Fibroblast of lung (primary cell): ENCODE measurements around the gene MAP2K5. TPM values are rescaled to one million over a fixed set of nuclear protein-coding genes. Genes with fewer than 3 reads are reported as not detected.

ENCODE experiments used
- DNase-seq, 2 donors: peaks; one replicate each; pipeline versions ENCODE4 v3.0.0 to v3.0.0-alpha.2; 2010; ENCODE audit warnings: low read depth in 2 of 2
- H2AFZ ChIP-seq: 2 replicates; pipeline ENCODE4 v1.5.1; 2012; ENCODE audit warnings: low read length, control low read depth, inconsistent platforms
- H3K27ac ChIP-seq: 2 replicates; pipeline ENCODE4 v1.5.1; 2011; ENCODE audit warnings: low read length, control low read depth; ENCODE audit not compliant: insufficient read depth
- H3K27me3 ChIP-seq: 2 replicates; pipeline ENCODE4 v1.5.1; 2011; ENCODE audit warnings: mild to moderate bottlenecking, low read length; ENCODE audit not compliant: control insufficient read depth, insufficient read depth
- H3K36me3 ChIP-seq: 2 replicates; pipeline ENCODE4 v1.5.1; 2011; ENCODE audit warnings: low read length; ENCODE audit not compliant: control insufficient read depth, insufficient read depth
- H3K4me1 ChIP-seq: 2 replicates; pipeline ENCODE4 v1.5.1; 2011; ENCODE audit warnings: low read length; ENCODE audit not compliant: control insufficient read depth, insufficient read depth; ENCODE audit errors: extremely low read depth
- H3K4me2 ChIP-seq: 2 replicates; pipeline ENCODE4 v1.5.1; 2011; ENCODE audit warnings: low read length, control low read depth; ENCODE audit not compliant: insufficient read depth; ENCODE audit errors: extremely low read depth
- H3K4me3 ChIP-seq, 4 experiments: fragments of 200-600 bp in 1 of 4; sonication (generic) in 1 of 4; replicated peaks in 1 of 4; 2 replicates each; pipeline ENCODE4 v1.5.1; 2011 to 2016; ENCODE audit warnings: low read length in 4 of 4, low read depth in 3 of 4, mild to moderate bottlenecking in 3 of 4, control low read depth in 2 of 4, inconsistent platforms in 1 of 4, mixed read lengths in 1 of 4; ENCODE audit not compliant: insufficient read depth in 1 of 4; ENCODE audit errors: control extremely low read depth in 1 of 4
- H3K79me2 ChIP-seq: 2 replicates; pipeline ENCODE4 v1.5.1; 2012; ENCODE audit warnings: mild to moderate bottlenecking, low read length, inconsistent platforms; ENCODE audit not compliant: control insufficient read depth, insufficient read depth
- H3K9ac ChIP-seq: 2 replicates; pipeline ENCODE4 v1.5.1; 2011; ENCODE audit warnings: mild to moderate bottlenecking, low read length, control low read depth; ENCODE audit not compliant: insufficient read depth
- H3K9me3 ChIP-seq: 2 replicates; pipeline ENCODE4 v1.5.1; 2012; ENCODE audit warnings: low read depth, low read length; ENCODE audit not compliant: control insufficient read depth, insufficient read depth
- H4K20me1 ChIP-seq: 2 replicates; pipeline ENCODE4 v1.5.1; 2011; ENCODE audit warnings: low read length; ENCODE audit not compliant: control insufficient read depth, insufficient read depth; ENCODE audit errors: extremely low read depth
- CTCF ChIP-seq, 2 donors: IDR thresholded peaks in 1 of 2; conservative IDR thresholded peaks in 1 of 2; 1 replicate in 1 of 2; 2 replicates in 1 of 2; pipeline ENCODE4 v1.5.1; 2011 to 2012; ENCODE audit warnings: low read length in 2 of 2, control low read depth in 1 of 2, inconsistent platforms in 1 of 2, low read depth in 1 of 2, mild to moderate bottlenecking in 1 of 2
- EZH2 ChIP-seq: IDR thresholded peaks from 2 replicates; pipeline ENCODE4 v1.5.1; 2012; ENCODE audit warnings: low read length, control low read depth, mild to moderate bottlenecking; ENCODE audit errors: missing control alignments
- polyA plus RNA-seq, 2 donors: library from polyadenylated mRNA; depleted of rRNA in 1 of 2; stranded (reverse) in 1 of 2; unstranded in 1 of 2; fragments of >200 nt; gene quantifications; 2 replicates each; pipeline ENCODE4 v1.2.1, GENCODE V29; 2011 to 2012; ENCODE audit warnings: missing spikeins in 1 of 2
- total RNA-seq: library from RNA; depleted of rRNA; stranded (reverse); fragments of >200 nt; gene quantifications from 2 replicates; pipeline ENCODE4 v1.2.1, GENCODE V29; 2014

Gene MAP2K5
- total and polyA plus RNA-seq, 2 donors (not counting 1 experiment from before 2014, with no cell fraction given) = 5.7 to 10.2 TPM

- TF ChIP-seq CTCF (conservative IDR thresholded peaks at IDR 0.05 in 1 of 2, IDR thresholded peaks at IDR 0.05 in 1 of 2; ENCODE audit: low read depth in 1 of 2, low read length in 2 of 2) = no peak
- TF ChIP-seq EZH2 = no peak
- no peak overlapping the region for H3K4me2 ChIP-seq
- H4K20me1 ChIP-seq = no peaks in the 10 kb centered on the region
- no peak overlapping the region for H3K27ac ChIP-seq
- no peaks in the 10 kb centered on the region for H3K79me2 ChIP-seq
- DNase-seq = no peak
- no peaks in the 10 kb centered on the region for H3K27me3 ChIP-seq
- H3K9me3 ChIP-seq = no peaks in the 10 kb centered on the region
- H2AFZ ChIP-seq = no peak overlapping the region
- H3K36me3 ChIP-seq = no peaks in the 10 kb centered on the region
- H3K9ac ChIP-seq = no peak overlapping the region
- H3K4me1 ChIP-seq = no peaks in the 10 kb centered on the region
- no peak overlapping the region for H3K4me3 ChIP-seq
These were observed 16.7 kb downstream of the MAP2K5 start for GRCh38 chr15:67559158-67559557.

DNA sequence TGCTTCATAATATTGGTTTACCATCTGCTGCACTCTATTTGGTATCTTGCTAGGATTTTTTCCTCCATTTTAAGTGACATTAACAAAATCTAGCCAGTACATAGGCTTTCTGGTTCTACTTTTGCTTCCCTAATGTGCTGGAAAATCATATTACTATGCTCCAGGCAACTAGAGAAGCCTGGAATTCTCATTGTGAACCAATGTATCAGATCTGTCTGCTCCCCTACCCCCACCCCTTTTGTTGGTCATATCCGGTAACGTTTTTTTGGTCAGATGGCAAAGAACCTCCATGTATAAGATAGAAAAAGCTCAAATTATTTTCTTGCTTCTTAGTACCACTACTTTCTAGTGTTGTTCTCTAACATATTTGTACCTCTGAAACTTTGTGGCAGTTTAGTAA lies 17.1 kb downstream of the MAP2K5 start:
- Histone ChIP-seq H3K4me2 (no peak overlapping the region), H4K20me1 (no peaks in the 10 kb centered on the region), H3K4me1 (no peaks in the 10 kb centered on the region), H3K9ac (no peak overlapping the region), H3K27me3 (no peaks in the 10 kb centered on the region), H3K9me3 (no peaks in the 10 kb centered on the region), H3K27ac (no peak overlapping the region), H3K4me3 (no peak overlapping the region), H3K36me3 (no peaks in the 10 kb centered on the region), H3K79me2 (no peaks in the 10 kb centered on the region), H2AFZ (no peak overlapping the region)
- TF ChIP-seq CTCF (conservative IDR thresholded peaks at IDR 0.05 in 1 of 2, IDR thresholded peaks at IDR 0.05 in 1 of 2; ENCODE audit: low read depth in 1 of 2, low read length in 2 of 2) (no peak), EZH2 (no peak)
- DNase-seq = no peak

GRCh38 chr15:67560320-67560719 lies 17.8 kb downstream of the MAP2K5 start:
- no peaks in the 10 kb centered on the region for H3K36me3 ChIP-seq
- no peaks in the 10 kb centered on the region for H4K20me1 ChIP-seq
- no peak overlapping the region for H3K4me2 ChIP-seq
- no peaks in the 10 kb centered on the region for H3K9me3 ChIP-seq
- H3K4me1 ChIP-seq = no peaks in the 10 kb centered on the region
- H3K4me3 ChIP-seq = no peak overlapping the region
- no peak overlapping the region for H3K27ac ChIP-seq
- H3K9ac ChIP-seq = no peak overlapping the region
- no peaks in the 10 kb centered on the region for H3K27me3 ChIP-seq
- no peaks in the 10 kb centered on the region for H3K79me2 ChIP-seq
- DNase-seq = no peak
- H2AFZ ChIP-seq = no peak overlapping the region
- TF ChIP-seq CTCF (conservative IDR thresholded peaks at IDR 0.05 in 1 of 2, IDR thresholded peaks at IDR 0.05 in 1 of 2; ENCODE audit: low read depth in 1 of 2, low read length in 2 of 2) = no peak
- TF ChIP-seq EZH2 = no peak
